KMS-11 (cell line): ENCODE results near the gene XRN2.

ENCODE experiments used
- H2AFZ ChIP-seq: fragments of 200-600 bp; sonication (generic); 2 replicates; pipeline ENCODE4 v1.6.1; 2016; ENCODE audit warnings: antibody characterized with exemption, mixed run types, low read depth
- H3K27ac ChIP-seq: fragments of 200-600 bp; sonication (generic); 2 replicates; pipeline ENCODE4 v1.6.1; 2016; ENCODE audit warnings: mild to moderate bottlenecking, mixed run types
- H3K27me3 ChIP-seq: fragments of 200-600 bp; sonication (generic); 2 replicates; pipeline ENCODE4 v1.6.1; 2017; ENCODE audit warnings: mild to moderate bottlenecking, low read depth, mixed run types, moderate library complexity; ENCODE audit not compliant: insufficient read depth
- H3K36me3 ChIP-seq: fragments of 200-600 bp; sonication (generic); 2 replicates; pipeline ENCODE4 v1.6.1; 2017; ENCODE audit warnings: mild to moderate bottlenecking, mixed run types; ENCODE audit not compliant: insufficient read depth
- H3K4me1 ChIP-seq: fragments of 200-600 bp; sonication (generic); 2 replicates; pipeline ENCODE4 v1.6.1; 2016; ENCODE audit warnings: mild to moderate bottlenecking, low read depth, mixed run types; ENCODE audit not compliant: poor library complexity, severe bottlenecking
- H3K4me2 ChIP-seq: fragments of 200-600 bp; sonication (generic); 2 replicates; pipeline ENCODE4 v1.7.0; 2016; ENCODE audit warnings: mild to moderate bottlenecking, mixed run types
- H3K4me3 ChIP-seq: fragments of 200-600 bp; sonication (generic); IDR thresholded peaks from 2 replicates; pipeline ENCODE4 v1.6.1; 2017; ENCODE audit warnings: low read depth, low read length, mixed read lengths; ENCODE audit not compliant: insufficient read depth
- H3K79me2 ChIP-seq: fragments of 200-600 bp; sonication (generic); 2 replicates; pipeline ENCODE4 v1.6.1; 2016; ENCODE audit warnings: low read depth, mixed run types; ENCODE audit not compliant: insufficient read depth
- H3K9ac ChIP-seq: fragments of 200-600 bp; sonication (generic); 2 replicates; pipeline ENCODE4 v1.6.1; 2016; ENCODE audit warnings: mild to moderate bottlenecking, mixed run types
- H4K20me1 ChIP-seq: fragments of 200-600 bp; sonication (generic); 2 replicates; pipeline ENCODE4 v1.6.1; 2016; ENCODE audit warnings: mild to moderate bottlenecking, mixed run types; ENCODE audit not compliant: insufficient read depth
- TF ChIP-seq, protein P1 (sequence below): fragments of 200-600 bp; sonication (generic); conservative IDR thresholded peaks from 2 replicates; pipeline ENCODE4 v1.6.1; 2017; ENCODE audit warnings: low read depth, mild to moderate bottlenecking, antibody characterized with exemption, low read length, moderate library complexity, mixed read lengths

Gene XRN2, protein sequence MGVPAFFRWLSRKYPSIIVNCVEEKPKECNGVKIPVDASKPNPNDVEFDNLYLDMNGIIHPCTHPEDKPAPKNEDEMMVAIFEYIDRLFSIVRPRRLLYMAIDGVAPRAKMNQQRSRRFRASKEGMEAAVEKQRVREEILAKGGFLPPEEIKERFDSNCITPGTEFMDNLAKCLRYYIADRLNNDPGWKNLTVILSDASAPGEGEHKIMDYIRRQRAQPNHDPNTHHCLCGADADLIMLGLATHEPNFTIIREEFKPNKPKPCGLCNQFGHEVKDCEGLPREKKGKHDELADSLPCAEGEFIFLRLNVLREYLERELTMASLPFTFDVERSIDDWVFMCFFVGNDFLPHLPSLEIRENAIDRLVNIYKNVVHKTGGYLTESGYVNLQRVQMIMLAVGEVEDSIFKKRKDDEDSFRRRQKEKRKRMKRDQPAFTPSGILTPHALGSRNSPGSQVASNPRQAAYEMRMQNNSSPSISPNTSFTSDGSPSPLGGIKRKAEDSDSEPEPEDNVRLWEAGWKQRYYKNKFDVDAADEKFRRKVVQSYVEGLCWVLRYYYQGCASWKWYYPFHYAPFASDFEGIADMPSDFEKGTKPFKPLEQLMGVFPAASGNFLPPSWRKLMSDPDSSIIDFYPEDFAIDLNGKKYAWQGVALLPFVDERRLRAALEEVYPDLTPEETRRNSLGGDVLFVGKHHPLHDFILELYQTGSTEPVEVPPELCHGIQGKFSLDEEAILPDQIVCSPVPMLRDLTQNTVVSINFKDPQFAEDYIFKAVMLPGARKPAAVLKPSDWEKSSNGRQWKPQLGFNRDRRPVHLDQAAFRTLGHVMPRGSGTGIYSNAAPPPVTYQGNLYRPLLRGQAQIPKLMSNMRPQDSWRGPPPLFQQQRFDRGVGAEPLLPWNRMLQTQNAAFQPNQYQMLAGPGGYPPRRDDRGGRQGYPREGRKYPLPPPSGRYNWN

DNA sequence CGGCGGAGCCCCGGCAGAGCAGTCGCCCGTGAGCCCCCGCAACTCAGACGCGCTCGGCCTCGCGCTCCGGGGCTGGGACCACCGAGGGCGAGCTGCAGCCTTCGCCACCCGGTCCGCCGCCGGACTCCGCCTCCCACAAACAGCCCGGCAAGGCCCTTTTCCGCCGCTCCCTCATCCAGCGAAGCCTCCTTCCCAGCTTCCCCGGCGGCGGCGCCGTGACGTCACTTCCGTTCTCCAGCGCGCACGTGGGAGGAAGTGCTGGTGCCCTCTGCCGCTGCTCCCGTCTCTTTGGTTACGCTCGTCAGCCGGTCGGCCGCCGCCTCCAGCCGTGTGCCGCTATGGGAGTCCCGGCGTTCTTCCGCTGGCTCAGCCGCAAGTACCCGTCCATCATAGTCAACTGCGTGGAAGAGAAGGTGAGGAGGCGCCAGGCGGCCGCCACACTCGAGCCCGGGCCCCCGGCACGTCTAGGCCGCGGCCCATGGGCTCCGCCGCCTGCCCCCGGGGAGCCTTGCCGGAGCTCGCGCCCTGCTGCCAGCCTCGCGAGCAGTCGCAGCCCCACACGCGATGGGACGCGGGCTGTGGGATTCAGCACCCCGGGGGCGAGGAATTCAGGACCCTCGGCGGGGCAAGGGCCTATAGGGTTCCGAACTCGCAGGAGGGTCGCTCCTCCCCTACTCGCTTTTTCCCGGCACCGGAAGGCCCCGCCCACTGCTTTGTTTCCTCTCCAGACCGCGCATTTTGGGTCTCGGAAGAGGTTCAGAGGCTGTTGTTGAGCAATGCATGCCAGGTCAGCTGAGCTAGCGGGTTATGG, at the start of gene XRN2:
Gene XRN2, plus strand, starts transcription at position 271 of the 811 bp plus-strand sequence. Its CDS starts 68 bp downstream, at position 339.
- H3K9ac ChIP-seq = peak within 1 kb of the TSS; percentile 92
- no peak within 1 kb of the TSS for H3K4me3 ChIP-seq
- H3K4me2 ChIP-seq = peak within 1 kb of the TSS; percentile 91
- H3K36me3 ChIP-seq = no peaks in the 10 kb centered on the region
- peaks cover 22% of the 10 kb centered on the region for H3K79me2 ChIP-seq
- H2AFZ ChIP-seq = peak within 1 kb of the TSS; percentile 66
- TF ChIP-seq, protein P1, sequence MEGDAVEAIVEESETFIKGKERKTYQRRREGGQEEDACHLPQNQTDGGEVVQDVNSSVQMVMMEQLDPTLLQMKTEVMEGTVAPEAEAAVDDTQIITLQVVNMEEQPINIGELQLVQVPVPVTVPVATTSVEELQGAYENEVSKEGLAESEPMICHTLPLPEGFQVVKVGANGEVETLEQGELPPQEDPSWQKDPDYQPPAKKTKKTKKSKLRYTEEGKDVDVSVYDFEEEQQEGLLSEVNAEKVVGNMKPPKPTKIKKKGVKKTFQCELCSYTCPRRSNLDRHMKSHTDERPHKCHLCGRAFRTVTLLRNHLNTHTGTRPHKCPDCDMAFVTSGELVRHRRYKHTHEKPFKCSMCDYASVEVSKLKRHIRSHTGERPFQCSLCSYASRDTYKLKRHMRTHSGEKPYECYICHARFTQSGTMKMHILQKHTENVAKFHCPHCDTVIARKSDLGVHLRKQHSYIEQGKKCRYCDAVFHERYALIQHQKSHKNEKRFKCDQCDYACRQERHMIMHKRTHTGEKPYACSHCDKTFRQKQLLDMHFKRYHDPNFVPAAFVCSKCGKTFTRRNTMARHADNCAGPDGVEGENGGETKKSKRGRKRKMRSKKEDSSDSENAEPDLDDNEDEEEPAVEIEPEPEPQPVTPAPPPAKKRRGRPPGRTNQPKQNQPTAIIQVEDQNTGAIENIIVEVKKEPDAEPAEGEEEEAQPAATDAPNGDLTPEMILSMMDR = no peak
- peaks cover 6% of the 10 kb centered on the region for H3K4me1 ChIP-seq
- 0 out of 2 replicates have a peak, but pooled peaks cover 4% of the 10 kb centered on the region for H4K20me1 ChIP-seq
- H3K27me3 ChIP-seq = no peaks in the 10 kb centered on the region
- peak within 1 kb of the TSS; percentile 87 for H3K27ac ChIP-seq

DNA sequence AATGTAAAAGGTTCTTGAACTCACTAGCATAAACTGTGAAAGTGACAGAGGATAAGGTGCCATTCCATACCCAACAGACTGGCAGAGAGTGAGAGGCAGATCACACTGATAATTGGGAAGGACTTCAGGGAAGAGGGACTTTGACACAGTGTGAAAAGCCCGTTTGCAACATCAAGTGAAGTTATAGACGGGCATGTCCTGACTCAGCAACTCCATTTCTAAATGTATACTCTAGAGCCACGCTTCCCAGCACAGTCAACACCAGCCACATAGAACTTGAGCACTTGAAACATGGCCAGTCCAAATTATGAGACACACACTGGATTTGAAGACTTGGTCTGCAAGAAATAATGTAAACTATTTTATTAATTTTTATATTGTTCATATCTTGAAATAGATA, 45.9 kb upstream of the XRN2 start:
- Histone ChIP-seq H4K20me1 (no peaks in the 10 kb centered on the region), H3K9ac (no peak overlapping the region), H2AFZ (no peak overlapping the region), H3K79me2 (no peaks in the 10 kb centered on the region), H3K27me3 (no peaks in the 10 kb centered on the region), H3K4me3 (no peak overlapping the region), H3K36me3 (no peaks in the 10 kb centered on the region), H3K4me2 (no peak overlapping the region), H3K27ac (no peak overlapping the region), H3K4me1 (no peaks in the 10 kb centered on the region)
- TF ChIP-seq, protein P1 = no peak

DNA sequence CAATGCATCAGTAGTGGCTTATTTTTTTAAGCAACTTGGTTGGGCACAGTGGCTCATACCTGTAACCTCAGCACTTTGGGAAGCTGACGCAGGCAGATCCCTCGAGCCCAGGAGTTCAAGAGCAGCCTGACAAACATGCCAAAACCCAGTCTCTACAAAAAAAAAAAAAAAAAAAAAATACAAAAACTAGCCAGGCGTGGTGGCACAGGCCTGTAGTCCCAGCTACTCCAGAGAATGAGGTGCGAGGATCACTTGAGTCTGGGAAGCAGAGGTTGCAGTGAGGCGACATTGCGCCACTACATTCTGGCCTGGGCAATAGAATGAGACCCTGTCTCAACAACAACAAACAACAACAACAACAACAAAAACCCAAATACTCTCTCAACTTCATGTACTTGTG, 44.7 kb upstream of the XRN2 start:
- H3K36me3 ChIP-seq = no peaks in the 10 kb centered on the region
- no peak overlapping the region for H3K27ac ChIP-seq
- no peaks in the 10 kb centered on the region for H3K79me2 ChIP-seq
- TF ChIP-seq, protein P1 = no peak
- no peak overlapping the region for H3K4me3 ChIP-seq
- no peak overlapping the region for H2AFZ ChIP-seq
- no peak overlapping the region for H3K4me2 ChIP-seq
- H3K4me1 ChIP-seq = no peaks in the 10 kb centered on the region
- no peaks in the 10 kb centered on the region for H3K27me3 ChIP-seq
- H3K9ac ChIP-seq = no peak overlapping the region
- H4K20me1 ChIP-seq = no peaks in the 10 kb centered on the region

DNA sequence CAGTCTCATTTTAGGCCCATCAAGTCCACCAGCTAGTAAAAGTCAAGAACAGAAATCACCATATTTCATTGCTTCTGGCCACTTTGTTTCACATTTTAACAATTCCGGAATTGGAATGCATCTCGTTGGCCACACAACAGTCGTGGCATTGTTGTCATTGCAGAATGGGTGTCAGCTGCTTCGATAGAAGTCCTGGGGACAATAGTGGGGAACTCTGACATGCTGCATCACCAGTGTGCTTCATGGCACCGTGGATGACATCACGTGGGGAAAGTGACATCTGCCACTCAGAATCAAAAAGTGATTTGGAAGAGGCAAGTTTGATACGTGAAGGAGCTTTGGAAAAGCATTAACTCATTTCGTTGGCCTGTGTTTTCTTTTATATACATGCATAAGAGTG, 43.8 kb upstream of the XRN2 start:
- Histone ChIP-seq H3K4me1 (no peaks in the 10 kb centered on the region), H4K20me1 (no peaks in the 10 kb centered on the region), H3K9ac (no peak overlapping the region), H2AFZ (no peak overlapping the region), H3K36me3 (no peaks in the 10 kb centered on the region), H3K4me2 (no peak overlapping the region), H3K27me3 (no peaks in the 10 kb centered on the region), H3K79me2 (no peaks in the 10 kb centered on the region), H3K27ac (no peak overlapping the region), H3K4me3 (no peak overlapping the region)
- TF ChIP-seq, protein P1 = no peak
